ENCODE measurements around the gene APOBEC3F.

GRCh38 chr22:39027717-39028116 is 12.9 kb upstream of the APOBEC3F start:
- TF ChIP-seq POLR2A (IDR thresholded peaks at IDR 0.05) (no peak), CTCF (IDR thresholded peaks at IDR 0.05) (no peak)

Data from adrenal gland (tissue), 5 donors.